ENCODE results near the gene WARS2. TPM values are rescaled to one million over a fixed set of nuclear protein-coding genes. Genes with fewer than 3 reads are reported as not detected.

Gene WARS2
- total RNA-seq, 2 experiments from 2014 or later = 7.0 to 11.0 TPM

GRCh38 chr1:119001181-119002027 is 139.0 kb downstream of the WARS2 start:
- Histone ChIP-seq H3K4me2 (ENCODE audit: low read length) (no peak overlapping the region), H3K4me3 (ENCODE audit: low read depth, low read length, poor library complexity, severe bottlenecking) (no peak overlapping the region), H4K20me1 (ENCODE audit: insufficient read depth, low read length) (no peaks in the 10 kb centered on the region), H3K79me2 (ENCODE audit: insufficient read depth, low read depth, low read length) (no peaks in the 10 kb centered on the region), H3K4me1 (ENCODE audit: insufficient read depth, low read length, poor library complexity, severe bottlenecking) (no peaks in the 10 kb centered on the region), H2AFZ (ENCODE audit: low read length) (no peak overlapping the region), H3K9me2 (ENCODE audit: insufficient read depth, low read length) (no peaks in the 10 kb centered on the region), H3K36me3 (ENCODE audit: insufficient read depth, low read length) (no peaks in the 10 kb centered on the region), H3K9me3 (ENCODE audit: low read length) (no peaks in the 10 kb centered on the region), H3K27ac (ENCODE audit: low read depth, low read length, poor library complexity, severe bottlenecking) (no peak overlapping the region)
- intact Hi-C loops (cut with micrococcal nuclease; ENCODE audit: unreplicated experiment) = no loop called here
- CTCF ChIA-PET (ENCODE audit: unreplicated experiment) = no interaction called here
- no TSS peak for BruUV-seq (replicated peaks)
- DNase-seq (ENCODE audit: low spot score) = no peak
- TF ChIP-seq EZH2phosphoT487 (IDR thresholded peaks at IDR 0.05; ENCODE audit: borderline replicate concordance, low read depth, low read length) = no peak
- TF ChIP-seq, protein P1, sequence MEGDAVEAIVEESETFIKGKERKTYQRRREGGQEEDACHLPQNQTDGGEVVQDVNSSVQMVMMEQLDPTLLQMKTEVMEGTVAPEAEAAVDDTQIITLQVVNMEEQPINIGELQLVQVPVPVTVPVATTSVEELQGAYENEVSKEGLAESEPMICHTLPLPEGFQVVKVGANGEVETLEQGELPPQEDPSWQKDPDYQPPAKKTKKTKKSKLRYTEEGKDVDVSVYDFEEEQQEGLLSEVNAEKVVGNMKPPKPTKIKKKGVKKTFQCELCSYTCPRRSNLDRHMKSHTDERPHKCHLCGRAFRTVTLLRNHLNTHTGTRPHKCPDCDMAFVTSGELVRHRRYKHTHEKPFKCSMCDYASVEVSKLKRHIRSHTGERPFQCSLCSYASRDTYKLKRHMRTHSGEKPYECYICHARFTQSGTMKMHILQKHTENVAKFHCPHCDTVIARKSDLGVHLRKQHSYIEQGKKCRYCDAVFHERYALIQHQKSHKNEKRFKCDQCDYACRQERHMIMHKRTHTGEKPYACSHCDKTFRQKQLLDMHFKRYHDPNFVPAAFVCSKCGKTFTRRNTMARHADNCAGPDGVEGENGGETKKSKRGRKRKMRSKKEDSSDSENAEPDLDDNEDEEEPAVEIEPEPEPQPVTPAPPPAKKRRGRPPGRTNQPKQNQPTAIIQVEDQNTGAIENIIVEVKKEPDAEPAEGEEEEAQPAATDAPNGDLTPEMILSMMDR (conservative IDR thresholded peaks at IDR 0.05; ENCODE audit: low read length) = no peak
- POLR2A ChIA-PET = no interaction called here

DNA sequence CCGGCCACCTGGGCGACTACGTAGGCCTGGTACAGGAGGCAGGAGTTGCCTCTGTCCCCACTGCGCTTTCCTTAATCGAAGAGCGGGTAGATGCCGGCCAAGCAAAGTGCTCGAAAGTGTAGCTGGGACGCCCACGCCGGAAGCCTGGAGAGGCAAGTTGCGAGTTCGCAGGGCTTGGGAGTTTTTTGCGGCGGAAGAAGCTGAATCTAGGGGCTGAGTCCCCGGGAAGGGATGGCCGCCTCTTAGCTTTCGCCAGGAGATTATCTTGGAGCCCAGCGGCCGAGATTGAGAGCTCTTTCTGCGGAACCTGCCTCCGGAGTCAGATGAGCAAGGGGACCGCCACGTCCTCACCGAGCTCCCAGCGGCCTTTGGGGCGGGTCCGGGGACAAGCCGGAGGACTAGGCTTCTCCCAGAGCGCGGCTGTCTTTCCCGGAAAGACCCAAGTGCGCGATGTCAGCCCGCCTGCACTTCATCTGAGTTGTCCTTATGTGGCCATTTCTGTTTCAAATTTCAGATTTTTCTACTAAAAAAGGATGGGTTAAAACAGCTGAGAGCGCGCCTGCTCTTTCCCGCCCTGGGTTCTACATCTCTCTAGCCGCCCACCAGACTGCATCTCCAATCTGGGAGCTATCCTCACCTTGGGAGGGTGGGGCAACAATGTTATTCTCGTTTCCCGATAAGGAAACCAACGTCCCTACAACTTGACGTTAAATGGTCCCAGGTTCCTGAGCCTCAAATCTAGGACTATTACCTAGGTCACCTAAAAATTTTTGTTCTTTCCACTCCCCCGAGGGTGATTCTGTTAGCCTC is 139.9 kb downstream of the WARS2 start:
- Histone ChIP-seq H3K36me3 (ENCODE audit: insufficient read depth, low read length) (no peaks in the 10 kb centered on the region), H3K79me2 (ENCODE audit: insufficient read depth, low read depth, low read length) (no peaks in the 10 kb centered on the region), H2AFZ (ENCODE audit: low read length) (no peak overlapping the region), H3K27ac (ENCODE audit: low read depth, low read length, poor library complexity, severe bottlenecking) (no peak overlapping the region), H4K20me1 (ENCODE audit: insufficient read depth, low read length) (no peaks in the 10 kb centered on the region), H3K4me3 (ENCODE audit: low read depth, low read length, poor library complexity, severe bottlenecking) (no peak overlapping the region), H3K9me2 (ENCODE audit: insufficient read depth, low read length) (no peaks in the 10 kb centered on the region), H3K9me3 (ENCODE audit: low read length) (no peaks in the 10 kb centered on the region), H3K4me1 (ENCODE audit: insufficient read depth, low read length, poor library complexity, severe bottlenecking) (no peaks in the 10 kb centered on the region), H3K4me2 (ENCODE audit: low read length) (no peak overlapping the region)
- intact Hi-C loops (cut with micrococcal nuclease; ENCODE audit: unreplicated experiment) = no loop called here
- ChIA-PET CTCF (ENCODE audit: unreplicated experiment) (no interaction called here), POLR2A (no interaction called here)
- no TSS peak for BruUV-seq (replicated peaks)
- DNase-seq (ENCODE audit: low spot score) = no peak
- TF ChIP-seq, protein P1 (conservative IDR thresholded peaks at IDR 0.05; ENCODE audit: low read length) = no peak
- TF ChIP-seq EZH2phosphoT487 (IDR thresholded peaks at IDR 0.05; ENCODE audit: borderline replicate concordance, low read depth, low read length) = no peak
